DMS79 treated with DMSO at 0.1 percent for 48 hours (cell line): Measurements from ENCODE around the gene SAFB2.

Source experiments
- DNase-seq: peaks from one replicate; lab custom pipeline; 2025; lab: John Stamatoyannopoulos, UW

SAFB2 gene

GRCh38 chr19:5579697-5580096 lies 42.9 kb downstream of the SAFB2 start:
- no peak for DNase-seq

- DNase-seq, result no peak
Observed at GRCh38 chr19:5579286-5579685, 43.3 kb downstream of the SAFB2 start.

GRCh38 chr19:5578097-5578846 lies 44.3 kb downstream of the SAFB2 start:
- peak; percentile 46 for DNase-seq

GRCh38 chr19:5575590-5575989 lies 47.0 kb downstream of the SAFB2 start:
- no peak for DNase-seq

GRCh38 chr19:5572556-5573286 lies 49.9 kb downstream of the SAFB2 start:
- no peak for DNase-seq

GRCh38 chr19:5571777-5572176 lies 50.8 kb downstream of the SAFB2 start:
- DNase-seq, result no peak

GRCh38 chr19:5567970-5568407 lies 54.6 kb downstream of the SAFB2 start:
- DNase-seq, result no peak

- no peak for DNase-seq
Observed at GRCh38 chr19:5567360-5567969, 55.1 kb downstream of the SAFB2 start, which contains the start of gene TINCR. Gene TINCR, minus strand, starts transcription at chr19:5567953.

GRCh38 chr19:5564930-5565329 lies 57.6 kb downstream of the SAFB2 start:
- no peak for DNase-seq

- DNase-seq, result peak; percentile 23
Observed at GRCh38 chr19:5563935-5564612, 58.5 kb downstream of the SAFB2 start.

GRCh38 chr19:5563008-5563431 lies 59.6 kb downstream of the SAFB2 start:
- no peak for DNase-seq

GRCh38 chr19:5562280-5562679 lies 60.3 kb downstream of the SAFB2 start:
- DNase-seq, result no peak

GRCh38 chr19:5561559-5561958 lies 61.0 kb downstream of the SAFB2 start:
- no peak for DNase-seq

GRCh38 chr19:5560156-5560555 lies 62.4 kb downstream of the SAFB2 start:
- DNase-seq, result no peak

- no peak for DNase-seq
Observed at GRCh38 chr19:5559804-5560133, 62.8 kb downstream of the SAFB2 start.

GRCh38 chr19:5558101-5558621 lies 64.4 kb downstream of the SAFB2 start:
- no peak for DNase-seq

GRCh38 chr19:5557691-5558090 lies 64.9 kb downstream of the SAFB2 start:
- no peak for DNase-seq

- no peak for DNase-seq
Observed at GRCh38 chr19:5554828-5555227, 67.7 kb downstream of the SAFB2 start.

- DNase-seq, result no peak
Observed at GRCh38 chr19:5553892-5554291, 68.7 kb downstream of the SAFB2 start.

GRCh38 chr19:5547881-5548280 lies 74.7 kb downstream of the SAFB2 start:
- peak; percentile 31 for DNase-seq

- DNase-seq, result no peak
Observed at GRCh38 chr19:5545984-5546383, 76.6 kb downstream of the SAFB2 start.

- DNase-seq, result no peak
Observed at GRCh38 chr19:5545051-5545450, 77.5 kb downstream of the SAFB2 start.
